Activated CD4-positive, alpha-beta T cell treated with anti-CD3 and anti-CD28 coated beads, Interleukin-2, amount 10 ng/mL, durations not matched to agents 24 days and 14 days (primary cell): ENCODE measurements around the gene SENP7. TPM values are rescaled to one million over a fixed set of nuclear protein-coding genes. Genes with fewer than 3 reads are reported as not detected.
"Not testable (repeated sequence)": the region's sequence is repeated elsewhere in the genome, so short reads cannot be mapped to it uniquely, and the experiment has no call there.

Experiments
- DNase-seq: peaks from one replicate; pipeline ENCODE4 v3.0.0; 2022
- H3K27ac Mint-ChIP-seq: one replicate; pipeline ENCODE4 v1.8.0; 2022; ENCODE audit warnings: mild to moderate bottlenecking, mixed read lengths
- H3K27me3 Mint-ChIP-seq: one replicate; pipeline ENCODE4 v1.8.0; 2022; ENCODE audit warnings: mixed read lengths
- H3K36me3 Mint-ChIP-seq: one replicate; pipeline ENCODE4 v1.8.0; 2022; ENCODE audit warnings: low read depth, mild to moderate bottlenecking, mixed read lengths
- H3K4me1 Mint-ChIP-seq: one replicate; pipeline ENCODE4 v1.8.0; 2021; ENCODE audit warnings: mixed read lengths
- H3K4me3 Mint-ChIP-seq: one replicate; pipeline ENCODE4 v1.8.0; 2022; ENCODE audit warnings: mild to moderate bottlenecking, moderate library complexity, mixed read lengths
- H3K9me3 Mint-ChIP-seq: one replicate; pipeline ENCODE4 v1.8.0; 2021; ENCODE audit warnings: mixed read lengths
- intact Hi-C: fragments of 100-400 bp; cut with micrococcal nuclease; formaldehyde crosslinking; loops from one replicate; pipeline ENCODE4 v1.15.1; 2023
- total RNA-seq: library from RNA; stranded (reverse); gene quantifications from 2 replicates; pipeline ENCODE4 v1.2.3, GENCODE V29; 2022

Gene SENP7
- total RNA-seq, 1 donor from 2014 or later = 9.5 TPM

DNA sequence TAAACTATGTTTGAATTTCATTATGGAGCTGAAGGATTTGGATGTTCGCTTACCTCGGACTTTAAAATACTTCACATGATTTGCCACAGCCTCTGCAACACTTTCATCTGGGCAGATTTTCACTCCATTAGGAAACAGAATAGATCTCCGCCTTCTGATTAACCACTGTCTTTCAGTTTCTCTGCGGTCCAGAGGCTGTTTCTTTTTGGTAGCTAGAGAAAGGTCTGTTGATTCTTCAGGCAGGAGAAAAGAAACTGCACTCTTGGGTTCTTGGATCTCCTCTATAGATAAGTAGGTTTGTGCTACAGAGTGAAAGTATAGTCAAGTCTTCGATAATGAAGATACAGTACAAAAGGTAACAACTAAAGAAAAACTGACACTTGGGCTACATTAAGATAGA is 193.5 kb downstream of the SENP7 start:
- intact Hi-C loops = no loop called here
- Mint-ChIP-seq H3K9me3 (no peaks in the 10 kb centered on the region), H3K27ac (no peak overlapping the region)

GRCh38 chr3:101312545-101312944 is 200.5 kb downstream of the SENP7 start:
- H3K9me3 Mint-ChIP-seq = peaks cover 16% of the 10 kb centered on the region
- H3K4me3 Mint-ChIP-seq = no peak overlapping the region
- H3K27me3 Mint-ChIP-seq = no peaks in the 10 kb centered on the region
- peaks cover 5% of the 10 kb centered on the region for H3K36me3 Mint-ChIP-seq
- H3K4me1 Mint-ChIP-seq = no peaks in the 10 kb centered on the region
- no peak for DNase-seq
- intact Hi-C loops = no loop called here
- no peak overlapping the region for H3K27ac Mint-ChIP-seq

More for the DNA sequence above, 193.5 kb downstream of the SENP7 start:
- no peaks in the 10 kb centered on the region for H3K4me1 Mint-ChIP-seq
- no peak overlapping the region for H3K4me3 Mint-ChIP-seq
- DNase-seq = no peak
- H3K27me3 Mint-ChIP-seq = no peaks in the 10 kb centered on the region
- H3K36me3 Mint-ChIP-seq = peaks cover 1% of the 10 kb centered on the region

GRCh38 chr3:101311676-101312075 is 201.3 kb downstream of the SENP7 start:
- Mint-ChIP-seq H3K27me3 (no peaks in the 10 kb centered on the region), H3K4me3 (no peak overlapping the region), H3K4me1 (no peaks in the 10 kb centered on the region), H3K27ac (no peak overlapping the region), H3K36me3 (peaks cover 5% of the 10 kb centered on the region), H3K9me3 (peaks cover 17% of the 10 kb centered on the region)
- DNase-seq = no peak
- intact Hi-C loops = no loop called here

GRCh38 chr3:101310978-101311375 is 202.0 kb downstream of the SENP7 start:
- peaks cover 17% of the 10 kb centered on the region for H3K9me3 Mint-ChIP-seq

DNA sequence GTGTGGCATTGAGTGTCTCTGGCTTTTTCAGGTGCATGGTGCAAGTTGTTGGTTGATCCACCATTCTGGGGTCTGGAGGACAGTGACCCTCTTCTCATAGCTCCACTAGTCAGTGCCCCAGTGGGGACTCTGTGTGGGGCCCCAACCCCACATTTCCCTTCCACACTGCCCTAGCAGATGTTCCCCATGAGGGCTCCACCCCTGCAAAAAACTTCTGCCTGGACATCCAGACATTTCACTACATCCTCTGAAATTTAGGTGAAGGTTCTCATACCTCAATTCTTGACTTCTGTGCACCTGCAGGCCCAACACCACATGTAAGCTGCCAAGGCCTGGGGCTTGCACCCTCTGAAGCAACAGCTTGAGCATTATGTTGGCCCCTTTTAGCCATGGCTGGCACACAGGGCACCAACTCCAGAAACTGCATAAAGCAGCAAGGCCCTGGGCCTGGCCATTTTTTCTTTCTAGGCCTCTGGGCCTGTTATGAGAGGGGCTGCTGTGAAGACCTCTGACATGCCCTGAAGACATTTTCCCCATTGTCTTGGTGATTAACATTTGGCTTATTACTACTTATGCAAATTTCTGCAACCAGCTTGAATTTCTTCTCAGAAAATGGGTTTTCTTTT is 204.8 kb downstream of the SENP7 start:
- DNase-seq, H3K4me3 Mint-ChIP-seq, H3K27ac Mint-ChIP-seq, H3K36me3 Mint-ChIP-seq, intact Hi-C loops, H3K27me3 Mint-ChIP-seq, H3K4me1 Mint-ChIP-seq: not testable (repeated sequence)
- H3K9me3 Mint-ChIP-seq = peaks cover 20% of the 10 kb centered on the region

More at GRCh38 chr3:101310978-101311375, 202.0 kb downstream of the SENP7 start:
- Mint-ChIP-seq H3K27me3 (no peaks in the 10 kb centered on the region), H3K27ac (no peak overlapping the region), H3K4me1 (no peaks in the 10 kb centered on the region), H3K36me3 (peaks cover 5% of the 10 kb centered on the region), H3K4me3 (no peak overlapping the region)
- intact Hi-C loops = no loop called here
- DNase-seq = no peak

GRCh38 chr3:101303836-101304235 is 209.2 kb downstream of the SENP7 start:
- Mint-ChIP-seq H3K4me1 (no peaks in the 10 kb centered on the region), H3K4me3 (no peak overlapping the region), H3K27ac (no peak overlapping the region), H3K36me3 (peaks cover 3% of the 10 kb centered on the region), H3K27me3 (no peaks in the 10 kb centered on the region), H3K9me3 (peaks cover 17% of the 10 kb centered on the region)
- no peak for DNase-seq
- intact Hi-C loops = no loop called here

DNA sequence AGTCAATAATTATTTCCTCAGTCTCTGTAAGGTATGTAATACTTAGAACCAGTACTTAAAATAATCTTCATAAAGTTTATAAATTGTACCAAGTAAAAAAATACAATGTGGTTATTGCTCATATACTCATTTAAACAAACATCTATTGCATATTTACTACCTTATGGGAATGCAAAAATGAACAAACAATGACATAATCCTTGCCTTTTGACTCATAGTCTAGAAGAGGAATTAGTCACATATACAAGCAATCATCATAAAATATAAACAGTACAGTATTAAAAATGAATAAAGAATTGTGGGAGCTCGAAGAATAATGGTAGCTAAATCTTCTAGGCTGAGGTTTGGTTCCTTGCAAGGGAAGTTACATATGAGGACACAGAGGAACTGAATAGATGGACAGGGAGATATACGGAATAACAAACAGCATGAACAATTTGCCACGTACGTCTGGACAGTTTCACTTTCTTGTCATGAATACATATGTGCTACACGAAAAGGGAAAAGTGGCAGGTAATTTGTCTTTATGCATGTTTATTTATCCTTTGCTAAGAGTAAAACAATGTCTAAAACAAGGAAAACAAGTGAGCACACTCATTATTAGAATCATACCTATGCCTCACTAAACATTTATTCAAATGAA is 209.8 kb downstream of the SENP7 start:
- intact Hi-C loops = no loop called here
- Mint-ChIP-seq H3K9me3 (peaks cover 16% of the 10 kb centered on the region), H3K4me1 (no peaks in the 10 kb centered on the region), H3K27me3 (no peaks in the 10 kb centered on the region), H3K27ac (no peak overlapping the region), H3K36me3 (no peaks in the 10 kb centered on the region), H3K4me3 (no peak overlapping the region)
- no peak for DNase-seq

GRCh38 chr3:101300073-101300472 is 212.9 kb downstream of the SENP7 start:
- no peak overlapping the region for H3K27ac Mint-ChIP-seq
- intact Hi-C loops = no loop called here
- H3K4me3 Mint-ChIP-seq = no peak overlapping the region
- H3K36me3 Mint-ChIP-seq = peaks cover 2% of the 10 kb centered on the region
- peaks cover 21% of the 10 kb centered on the region for H3K9me3 Mint-ChIP-seq
- H3K4me1 Mint-ChIP-seq = no peaks in the 10 kb centered on the region
- H3K27me3 Mint-ChIP-seq = no peaks in the 10 kb centered on the region
- no peak for DNase-seq

DNA sequence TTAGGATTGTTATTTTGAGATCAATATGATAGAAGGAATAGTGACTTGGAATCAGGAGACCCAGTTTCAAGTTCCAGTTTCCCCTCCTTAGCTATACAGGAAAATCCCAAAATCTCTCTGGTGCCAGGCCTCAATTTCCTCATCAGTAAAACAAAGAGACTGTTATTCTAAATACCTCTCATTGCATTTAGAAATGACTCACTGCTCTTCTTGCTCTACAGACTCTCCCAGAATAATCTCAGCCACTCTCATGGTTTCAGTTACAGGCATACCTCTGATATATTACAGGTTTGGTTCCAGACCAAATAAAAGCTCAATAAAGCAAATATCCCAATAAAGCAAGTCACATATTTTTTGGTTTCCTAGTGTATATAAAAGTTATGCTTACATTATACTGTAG is 221.0 kb downstream of the SENP7 start:
- H3K27me3 Mint-ChIP-seq = no peaks in the 10 kb centered on the region
- H3K9me3 Mint-ChIP-seq = peaks cover 4% of the 10 kb centered on the region

GRCh38 chr3:101288294-101288693 is 224.7 kb downstream of the SENP7 start:
- no peak overlapping the region for H3K4me3 Mint-ChIP-seq
- H3K9me3 Mint-ChIP-seq = peaks cover 4% of the 10 kb centered on the region
- intact Hi-C loops = no loop called here
- no peaks in the 10 kb centered on the region for H3K27me3 Mint-ChIP-seq
- no peaks in the 10 kb centered on the region for H3K4me1 Mint-ChIP-seq
- H3K36me3 Mint-ChIP-seq = no peaks in the 10 kb centered on the region
- DNase-seq = no peak
- no peak overlapping the region for H3K27ac Mint-ChIP-seq

More for the DNA sequence above, 221.0 kb downstream of the SENP7 start:
- intact Hi-C loops = no loop called here
- no peak for DNase-seq
- no peak overlapping the region for H3K27ac Mint-ChIP-seq
- no peak overlapping the region for H3K4me3 Mint-ChIP-seq
- no peaks in the 10 kb centered on the region for H3K4me1 Mint-ChIP-seq
- H3K36me3 Mint-ChIP-seq = no peaks in the 10 kb centered on the region

- Mint-ChIP-seq H3K36me3 (no peaks in the 10 kb centered on the region), H3K27ac (no peak overlapping the region), H3K4me3 (no peak overlapping the region), H3K4me1 (no peaks in the 10 kb centered on the region), H3K9me3 (peaks cover 4% of the 10 kb centered on the region), H3K27me3 (no peaks in the 10 kb centered on the region)
- intact Hi-C loops = no loop called here
- no peak for DNase-seq
Observed at GRCh38 chr3:101284757-101285156, 228.3 kb downstream of the SENP7 start.

- no peaks in the 10 kb centered on the region for H3K4me1 Mint-ChIP-seq
- intact Hi-C loops = no loop called here
- H3K36me3 Mint-ChIP-seq = no peaks in the 10 kb centered on the region
- no peak overlapping the region for H3K4me3 Mint-ChIP-seq
- H3K27me3 Mint-ChIP-seq = no peaks in the 10 kb centered on the region
- peaks cover 4% of the 10 kb centered on the region for H3K9me3 Mint-ChIP-seq
- H3K27ac Mint-ChIP-seq = no peak overlapping the region
- DNase-seq = no peak
Observed at GRCh38 chr3:101281521-101282030, 231.4 kb downstream of the SENP7 start.

DNA sequence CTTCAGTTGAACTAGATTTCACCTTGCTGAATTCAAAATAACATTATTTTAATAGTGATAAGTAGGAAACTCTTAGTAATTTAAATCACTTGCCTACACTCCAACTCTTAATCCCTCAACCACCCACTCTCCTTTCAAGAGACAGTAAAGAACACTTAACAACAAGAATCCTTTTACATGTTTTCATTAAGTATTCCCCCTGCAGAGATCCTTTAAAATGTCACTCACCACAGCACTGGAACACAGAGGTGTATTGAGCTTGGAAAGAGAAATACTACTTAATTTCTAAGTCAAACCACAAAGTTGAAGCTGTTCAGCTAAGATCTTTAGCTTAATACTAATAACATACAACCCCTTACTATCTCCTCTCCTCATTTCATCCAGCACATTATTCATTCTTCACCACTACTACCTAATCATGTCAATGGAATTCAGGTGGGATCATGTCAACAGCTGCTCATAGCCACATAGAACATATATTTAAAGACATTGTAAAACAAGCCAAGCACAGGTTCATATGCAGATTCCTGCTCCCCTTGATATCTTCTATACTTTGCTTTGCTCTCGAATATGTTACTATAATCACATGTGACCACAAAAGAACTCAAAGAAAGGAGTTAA is 233.1 kb downstream of the SENP7 start:
- Mint-ChIP-seq H3K27ac (no peak overlapping the region), H3K27me3 (no peaks in the 10 kb centered on the region), H3K4me3 (no peak overlapping the region), H3K36me3 (no peaks in the 10 kb centered on the region), H3K4me1 (no peaks in the 10 kb centered on the region), H3K9me3 (no peaks in the 10 kb centered on the region)
- no peak for DNase-seq
- intact Hi-C loops = no loop called here

- Mint-ChIP-seq H3K4me3 (no peak overlapping the region), H3K36me3 (no peaks in the 10 kb centered on the region), H3K27ac (no peak overlapping the region), H3K27me3 (no peaks in the 10 kb centered on the region), H3K9me3 (no peaks in the 10 kb centered on the region), H3K4me1 (no peaks in the 10 kb centered on the region)
- intact Hi-C loops = no loop called here
- no peak for DNase-seq
Observed at GRCh38 chr3:101279162-101279561, 233.8 kb downstream of the SENP7 start.
